ENCODE measurements around the gene BDH2. TPM values are rescaled to one million over a fixed set of nuclear protein-coding genes. Genes with fewer than 3 reads are reported as not detected.

The BDH2 gene
- total RNA-seq, 3 donors from 2014 or later (not counting 1 experiment from before 2014, with no cell fraction given): 12.1 to 16.6 (median 15.9) TPM

- H3K36me3 Mint-ChIP-seq: no peaks in the 10 kb centered on the region
- peaks cover 2% of the 10 kb centered on the region for H3K36me3 ChIP-seq (ENCODE audit: control insufficient read depth, insufficient read depth, low read length)
- no peaks in the 10 kb centered on the region for H3K9me3 ChIP-seq (ENCODE audit: control insufficient read depth, insufficient read depth, low read length)
- no peak for TF ChIP-seq CTCF (IDR thresholded peaks at IDR 0.05)
- no peaks in the 10 kb centered on the region for H3K4me1 Mint-ChIP-seq
- H3K27ac Mint-ChIP-seq: no peak overlapping the region
- 100% methylated on average over 2 of the region's 3 CpGs for WGBS (ENCODE audit: insufficient coverage)
- intact Hi-C loops (cut with micrococcal nuclease): no loop called here
- H3K27me3 Mint-ChIP-seq (ENCODE audit: low read depth in 2 of 2): no peaks in the 10 kb centered on the region
- H3K4me3 ChIP-seq (ENCODE audit: low read length): no peak overlapping the region
- ATAC-seq (no peak), DNase-seq (no peak)
- H3K27me3 ChIP-seq (ENCODE audit: control insufficient read depth, insufficient read depth, low read length): no peaks in the 10 kb centered on the region
- H3K4me1 ChIP-seq (ENCODE audit: control insufficient read depth, insufficient read depth, low read length): no peaks in the 10 kb centered on the region
- no peaks in the 10 kb centered on the region for H3K9me3 Mint-ChIP-seq
- H3K27ac ChIP-seq (ENCODE audit: low read length): no peak overlapping the region
- H3K4me3 Mint-ChIP-seq: no peak overlapping the region
Observed at GRCh38 chr4:103054030-103054429, 45.6 kb downstream of the BDH2 start.

GRCh38 chr4:103052779-103053178 is 46.9 kb downstream of the BDH2 start:
- peaks cover 2% of the 10 kb centered on the region for H3K36me3 ChIP-seq (ENCODE audit: control insufficient read depth, insufficient read depth, low read length)
- no peak overlapping the region for H3K27ac ChIP-seq (ENCODE audit: low read length)
- no peak for TF ChIP-seq CTCF (IDR thresholded peaks at IDR 0.05)
- no peak for ATAC-seq
- H3K4me1 ChIP-seq (ENCODE audit: control insufficient read depth, insufficient read depth, low read length): no peaks in the 10 kb centered on the region
- no peak for DNase-seq
- Mint-ChIP-seq H3K4me1 (no peaks in the 10 kb centered on the region), H3K9me3 (no peaks in the 10 kb centered on the region), H3K27ac (no peak overlapping the region), H3K4me3 (no peak overlapping the region), H3K27me3 (ENCODE audit: low read depth in 2 of 2) (no peaks in the 10 kb centered on the region), H3K36me3 (no peaks in the 10 kb centered on the region)
- H3K9me3 ChIP-seq (ENCODE audit: control insufficient read depth, insufficient read depth, low read length): no peaks in the 10 kb centered on the region
- intact Hi-C loops (cut with micrococcal nuclease): no loop called here
- 88% methylated on average over 2 of the region's 3 CpGs for WGBS (ENCODE audit: insufficient coverage)
- no peak overlapping the region for H3K4me3 ChIP-seq (ENCODE audit: low read length)
- no peaks in the 10 kb centered on the region for H3K27me3 ChIP-seq (ENCODE audit: control insufficient read depth, insufficient read depth, low read length)

GRCh38 chr4:103052145-103052544 is 47.5 kb downstream of the BDH2 start:
- Histone ChIP-seq H3K9me3 (ENCODE audit: control insufficient read depth, insufficient read depth, low read length) (no peaks in the 10 kb centered on the region), H3K4me3 (ENCODE audit: low read length) (no peak overlapping the region), H3K4me1 (ENCODE audit: control insufficient read depth, insufficient read depth, low read length) (no peaks in the 10 kb centered on the region), H3K27me3 (ENCODE audit: control insufficient read depth, insufficient read depth, low read length) (no peaks in the 10 kb centered on the region), H3K27ac (ENCODE audit: low read length) (no peak overlapping the region), H3K36me3 (ENCODE audit: control insufficient read depth, insufficient read depth, low read length) (peaks cover 2% of the 10 kb centered on the region)
- ATAC-seq: no peak
- DNase-seq: no peak
- intact Hi-C loops (cut with micrococcal nuclease): no loop called here
- Mint-ChIP-seq H3K9me3 (no peaks in the 10 kb centered on the region), H3K27ac (no peak overlapping the region), H3K4me3 (no peak overlapping the region), H3K27me3 (ENCODE audit: low read depth in 2 of 2) (no peaks in the 10 kb centered on the region), H3K36me3 (no peaks in the 10 kb centered on the region), H3K4me1 (no peaks in the 10 kb centered on the region)
- WGBS (ENCODE audit: insufficient coverage): 100% methylated on average over 3 of the region's 3 CpGs
- TF ChIP-seq CTCF (IDR thresholded peaks at IDR 0.05): no peak

GRCh38 chr4:103050736-103051436 is 48.7 kb downstream of the BDH2 start:
- H3K4me3 ChIP-seq (ENCODE audit: low read length): no peak overlapping the region
- Mint-ChIP-seq H3K36me3 (no peaks in the 10 kb centered on the region), H3K9me3 (no peaks in the 10 kb centered on the region), H3K27me3 (ENCODE audit: low read depth in 2 of 2) (no peaks in the 10 kb centered on the region), H3K27ac (no peak overlapping the region), H3K4me1 (no peaks in the 10 kb centered on the region), H3K4me3 (no peak overlapping the region)
- ATAC-seq (no peak), DNase-seq (no peak)
- no peak overlapping the region for H3K27ac ChIP-seq (ENCODE audit: low read length)
- H3K27me3 ChIP-seq (ENCODE audit: control insufficient read depth, insufficient read depth, low read length): no peaks in the 10 kb centered on the region
- H3K4me1 ChIP-seq (ENCODE audit: control insufficient read depth, insufficient read depth, low read length): no peaks in the 10 kb centered on the region
- WGBS (ENCODE audit: insufficient coverage): 79% methylated on average over 2 of the region's 2 CpGs
- H3K9me3 ChIP-seq (ENCODE audit: control insufficient read depth, insufficient read depth, low read length): no peaks in the 10 kb centered on the region
- no peak for TF ChIP-seq CTCF (IDR thresholded peaks at IDR 0.05)
- intact Hi-C loops (cut with micrococcal nuclease): no loop called here
- peaks cover 2% of the 10 kb centered on the region for H3K36me3 ChIP-seq (ENCODE audit: control insufficient read depth, insufficient read depth, low read length)
